Keratinocyte (primary cell): ENCODE measurements around the gene DYDC1. TPM values are rescaled to one million over a fixed set of nuclear protein-coding genes. Genes with fewer than 3 reads are reported as not detected.

ENCODE experiments used
- DNase-seq: peaks from one replicate; pipeline ENCODE4 v3.0.0-alpha.2; 2011; ENCODE audit warnings: low read depth, missing footprints, low spot score
- FAIRE-seq: peaks from 2 replicates; lab custom pipeline; 2011; peaks lifted over from hg19 to GRCh38; lab: Jason Lieb, UNC
- H2AFZ ChIP-seq: 2 replicates; pipeline ENCODE4 v1.6.0; 2012; ENCODE audit warnings: low read length, control low read depth, inconsistent platforms; ENCODE audit not compliant: control insufficient read depth
- H3K27ac ChIP-seq: 2 replicates; pipeline ENCODE4 v1.5.1; 2011; ENCODE audit warnings: low read length; ENCODE audit not compliant: control insufficient read depth, insufficient read depth
- H3K27me3 ChIP-seq: 3 replicates; pipeline ENCODE4 v1.6.0; 2011; ENCODE audit warnings: low read length; ENCODE audit not compliant: control insufficient read depth, insufficient read depth; ENCODE audit errors: extremely low read depth
- H3K36me3 ChIP-seq, 2 experiments: 2 replicates in 1 of 2; 3 replicates in 1 of 2; pipeline ENCODE4 v1.5.1; 2011; ENCODE audit warnings: low read length in 2 of 2, mild to moderate bottlenecking in 1 of 2; ENCODE audit not compliant: control insufficient read depth in 2 of 2, insufficient read depth in 2 of 2; ENCODE audit errors: extremely low read depth in 1 of 2
- H3K4me1 ChIP-seq: 3 replicates; pipeline ENCODE4 v1.5.1; 2011; ENCODE audit warnings: low read length; ENCODE audit not compliant: control insufficient read depth, insufficient read depth; ENCODE audit errors: extremely low read depth
- H3K4me2 ChIP-seq: 3 replicates; pipeline ENCODE4 v1.6.0; 2011; ENCODE audit warnings: low read depth, low read length; ENCODE audit not compliant: control insufficient read depth, insufficient read depth; ENCODE audit errors: extremely low read depth
- H3K4me3 ChIP-seq, 3 experiments: fragments of 200-600 bp in 1 of 3; sonication (generic) in 1 of 3; 2 replicates in 2 of 3; 3 replicates in 1 of 3; pipeline ENCODE4 v1.5.1; 2011 to 2016; ENCODE audit warnings: low read length in 3 of 3, mild to moderate bottlenecking in 3 of 3, control low read depth in 2 of 3, inconsistent platforms in 1 of 3, low read depth in 1 of 3, mixed read lengths in 1 of 3, mixed run types in 1 of 3, moderate library complexity in 1 of 3; ENCODE audit not compliant: control insufficient read depth in 2 of 3, insufficient read depth in 2 of 3; ENCODE audit errors: extremely low read depth in 1 of 3
- H3K79me2 ChIP-seq: 2 replicates; pipeline ENCODE4 v1.6.0; 2012; ENCODE audit warnings: low read length; ENCODE audit not compliant: control insufficient read depth, insufficient read depth
- H3K9ac ChIP-seq: 3 replicates; pipeline ENCODE4 v1.6.0; 2011; ENCODE audit warnings: low read length; ENCODE audit not compliant: control insufficient read depth, insufficient read depth; ENCODE audit errors: extremely low read depth
- H3K9me1 ChIP-seq: 3 replicates; pipeline ENCODE4 v1.6.0; 2011; ENCODE audit warnings: low read length; ENCODE audit not compliant: control insufficient read depth, insufficient read depth; ENCODE audit errors: extremely low read depth
- H3K9me3 ChIP-seq: 2 replicates; pipeline ENCODE4 v1.5.1; 2012; ENCODE audit warnings: low read depth, low read length; ENCODE audit not compliant: control insufficient read depth
- H4K20me1 ChIP-seq: 3 replicates; pipeline ENCODE4 v1.6.0; 2011; ENCODE audit warnings: low read length; ENCODE audit not compliant: control insufficient read depth, insufficient read depth; ENCODE audit errors: extremely low read depth
- EZH2 ChIP-seq: IDR thresholded peaks from one replicate; pipeline ENCODE4 v1.6.1; 2012; ENCODE audit warnings: inconsistent platforms, mild to moderate bottlenecking, low read length, moderate library complexity
- dilution Hi-C: fragments of 300-500 bp; cut with MboI; formaldehyde crosslinking; loops from one replicate; pipeline ENCODE4 v1.7.0; 2020; ENCODE audit warnings: low sequenced_read_pairs; ENCODE audit not compliant: extremely low pct_ligation_motif_present
- polyA plus RNA-seq, 5 experiments: library from polyadenylated mRNA; depleted of rRNA in 3 of 5; stranded (reverse) in 3 of 5; stranded (forward) in 1 of 5; unstranded in 1 of 5; fragments of >200 nt; gene quantifications; 1 replicate in 1 of 5; 2 replicates in 3 of 5; 3 replicates in 1 of 5; pipeline versions ENCODE4 v1.2.1 to v1.2.3, GENCODE V29; 2011 to 2012; ENCODE audit warnings: missing spikeins in 2 of 5, low read depth in 1 of 5, low replicate concordance in 1 of 5
- TF ChIP-seq, protein P1 (sequence below), 3 experiments: IDR thresholded peaks in 1 of 3; conservative IDR thresholded peaks in 1 of 3; optimal IDR thresholded peaks in 1 of 3; 2 replicates in 2 of 3; 3 replicates in 1 of 3; pipeline versions ENCODE3 to v1.5.1; 2011; ENCODE audit warnings: low read length in 3 of 3, mild to moderate bottlenecking in 3 of 3, moderate library complexity in 2 of 3, control low read depth in 1 of 3, inconsistent platforms in 1 of 3; ENCODE audit not compliant: insufficient read depth in 2 of 3; ENCODE audit errors: extremely low read depth in 1 of 3

DYDC1 gene
- polyA plus RNA-seq, 1 donor (not counting 4 experiments of a cell fraction or from before 2014, with no cell fraction given): not detected

DNA sequence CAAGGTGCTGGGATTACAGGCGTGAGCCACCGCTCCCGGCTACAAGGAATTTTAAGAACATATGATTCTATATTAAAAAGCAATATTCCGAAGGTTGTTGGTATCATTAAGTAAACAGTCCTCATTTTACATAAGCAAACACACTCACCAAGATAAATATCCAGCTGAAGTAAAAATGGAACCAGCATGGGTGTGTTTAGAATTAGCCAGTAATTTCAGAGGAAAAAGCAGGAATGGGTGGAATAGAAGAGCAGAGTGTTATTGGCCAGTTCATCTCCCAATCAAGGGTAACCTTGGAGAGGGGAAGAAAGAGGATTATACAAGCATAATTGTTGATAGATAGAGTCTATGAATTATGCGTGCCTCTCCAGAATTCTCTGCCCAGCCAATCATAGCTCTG is 35.4 kb downstream of the DYDC1 start:
- H3K27me3 ChIP-seq: no peaks in the 10 kb centered on the region
- H3K36me3 ChIP-seq: no peaks in the 10 kb centered on the region
- FAIRE-seq: no peak
- dilution Hi-C loops: no loop called here
- no peaks in the 10 kb centered on the region for H3K4me1 ChIP-seq
- H3K9ac ChIP-seq: no peak overlapping the region
- no peaks in the 10 kb centered on the region for H4K20me1 ChIP-seq
- H3K9me3 ChIP-seq: no peaks in the 10 kb centered on the region
- no peak for DNase-seq
- H3K4me3 ChIP-seq: no peak overlapping the region
- H3K9me1 ChIP-seq: no peaks in the 10 kb centered on the region
- H2AFZ ChIP-seq: no peak overlapping the region
- TF ChIP-seq, protein P1, sequence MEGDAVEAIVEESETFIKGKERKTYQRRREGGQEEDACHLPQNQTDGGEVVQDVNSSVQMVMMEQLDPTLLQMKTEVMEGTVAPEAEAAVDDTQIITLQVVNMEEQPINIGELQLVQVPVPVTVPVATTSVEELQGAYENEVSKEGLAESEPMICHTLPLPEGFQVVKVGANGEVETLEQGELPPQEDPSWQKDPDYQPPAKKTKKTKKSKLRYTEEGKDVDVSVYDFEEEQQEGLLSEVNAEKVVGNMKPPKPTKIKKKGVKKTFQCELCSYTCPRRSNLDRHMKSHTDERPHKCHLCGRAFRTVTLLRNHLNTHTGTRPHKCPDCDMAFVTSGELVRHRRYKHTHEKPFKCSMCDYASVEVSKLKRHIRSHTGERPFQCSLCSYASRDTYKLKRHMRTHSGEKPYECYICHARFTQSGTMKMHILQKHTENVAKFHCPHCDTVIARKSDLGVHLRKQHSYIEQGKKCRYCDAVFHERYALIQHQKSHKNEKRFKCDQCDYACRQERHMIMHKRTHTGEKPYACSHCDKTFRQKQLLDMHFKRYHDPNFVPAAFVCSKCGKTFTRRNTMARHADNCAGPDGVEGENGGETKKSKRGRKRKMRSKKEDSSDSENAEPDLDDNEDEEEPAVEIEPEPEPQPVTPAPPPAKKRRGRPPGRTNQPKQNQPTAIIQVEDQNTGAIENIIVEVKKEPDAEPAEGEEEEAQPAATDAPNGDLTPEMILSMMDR (optimal IDR thresholded peaks at IDR 0.05 in 1 of 3, IDR thresholded peaks at IDR 0.05 in 1 of 3, conservative IDR thresholded peaks at IDR 0.05 in 1 of 3; ENCODE audit: extremely low read depth in 1 of 3, insufficient read depth in 2 of 3, low read length in 3 of 3): no peak
- no peak for TF ChIP-seq EZH2
- no peaks in the 10 kb centered on the region for H3K79me2 ChIP-seq
- H3K27ac ChIP-seq: no peak overlapping the region
- no peak overlapping the region for H3K4me2 ChIP-seq

DNA sequence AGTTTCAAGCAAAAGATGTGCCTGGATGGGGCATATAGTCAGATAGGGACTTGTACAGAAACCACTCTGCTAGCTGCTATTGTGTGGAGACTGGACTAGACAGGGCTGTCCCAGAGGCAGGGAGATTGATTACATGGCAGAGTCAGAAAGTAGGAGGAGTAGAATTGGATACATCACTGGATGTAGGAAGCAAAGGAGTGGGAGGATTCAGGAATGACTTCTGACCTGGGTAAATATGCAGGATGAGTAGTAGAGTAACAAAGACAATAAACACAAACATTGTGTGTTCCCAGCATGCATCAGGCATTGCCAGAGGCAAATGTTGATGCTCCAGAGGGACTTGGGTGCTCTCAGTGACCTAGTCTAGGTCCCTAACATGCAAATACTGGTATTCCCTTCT is 36.2 kb downstream of the DYDC1 start:
- H3K4me3 ChIP-seq: no peak overlapping the region
- DNase-seq (no peak), FAIRE-seq (no peak)
- no peaks in the 10 kb centered on the region for H3K27me3 ChIP-seq
- H3K36me3 ChIP-seq: no peaks in the 10 kb centered on the region
- H2AFZ ChIP-seq: no peak overlapping the region
- no peaks in the 10 kb centered on the region for H4K20me1 ChIP-seq
- H3K79me2 ChIP-seq: no peaks in the 10 kb centered on the region
- H3K9ac ChIP-seq: no peak overlapping the region
- H3K9me1 ChIP-seq: no peaks in the 10 kb centered on the region
- TF ChIP-seq EZH2: no peak
- TF ChIP-seq, protein P1 (optimal IDR thresholded peaks at IDR 0.05 in 1 of 3, IDR thresholded peaks at IDR 0.05 in 1 of 3, conservative IDR thresholded peaks at IDR 0.05 in 1 of 3; ENCODE audit: extremely low read depth in 1 of 3, insufficient read depth in 2 of 3, low read length in 3 of 3): no peak
- H3K9me3 ChIP-seq: no peaks in the 10 kb centered on the region
- dilution Hi-C loops: no loop called here
- H3K4me1 ChIP-seq: no peaks in the 10 kb centered on the region
- H3K4me2 ChIP-seq: no peak overlapping the region
- no peak overlapping the region for H3K27ac ChIP-seq
